Keratinocyte (primary cell): ENCODE results near the gene MRPS11. TPM values are rescaled to one million over a fixed set of nuclear protein-coding genes. Genes with fewer than 3 reads are reported as not detected.

Source experiments
- DNase-seq: peaks from one replicate; pipeline ENCODE4 v3.0.0-alpha.2; 2011; ENCODE audit warnings: low read depth, missing footprints, low spot score
- FAIRE-seq: peaks from 2 replicates; lab custom pipeline; 2011; peaks lifted over from hg19 to GRCh38; lab: Jason Lieb, UNC
- H2AFZ ChIP-seq: 2 replicates; pipeline ENCODE4 v1.6.0; 2012; ENCODE audit warnings: low read length, control low read depth, inconsistent platforms; ENCODE audit not compliant: control insufficient read depth
- H3K27ac ChIP-seq: 2 replicates; pipeline ENCODE4 v1.5.1; 2011; ENCODE audit warnings: low read length; ENCODE audit not compliant: control insufficient read depth, insufficient read depth
- H3K27me3 ChIP-seq: 3 replicates; pipeline ENCODE4 v1.6.0; 2011; ENCODE audit warnings: low read length; ENCODE audit not compliant: control insufficient read depth, insufficient read depth; ENCODE audit errors: extremely low read depth
- H3K36me3 ChIP-seq, 2 experiments: 2 replicates in 1 of 2; 3 replicates in 1 of 2; pipeline ENCODE4 v1.5.1; 2011; ENCODE audit warnings: low read length in 2 of 2, mild to moderate bottlenecking in 1 of 2; ENCODE audit not compliant: control insufficient read depth in 2 of 2, insufficient read depth in 2 of 2; ENCODE audit errors: extremely low read depth in 1 of 2
- H3K4me1 ChIP-seq: 3 replicates; pipeline ENCODE4 v1.5.1; 2011; ENCODE audit warnings: low read length; ENCODE audit not compliant: control insufficient read depth, insufficient read depth; ENCODE audit errors: extremely low read depth
- H3K4me2 ChIP-seq: 3 replicates; pipeline ENCODE4 v1.6.0; 2011; ENCODE audit warnings: low read depth, low read length; ENCODE audit not compliant: control insufficient read depth, insufficient read depth; ENCODE audit errors: extremely low read depth
- H3K4me3 ChIP-seq, 3 experiments: fragments of 200-600 bp in 1 of 3; sonication (generic) in 1 of 3; 2 replicates in 2 of 3; 3 replicates in 1 of 3; pipeline ENCODE4 v1.5.1; 2011 to 2016; ENCODE audit warnings: low read length in 3 of 3, mild to moderate bottlenecking in 3 of 3, control low read depth in 2 of 3, inconsistent platforms in 1 of 3, low read depth in 1 of 3, mixed read lengths in 1 of 3, mixed run types in 1 of 3, moderate library complexity in 1 of 3; ENCODE audit not compliant: control insufficient read depth in 2 of 3, insufficient read depth in 2 of 3; ENCODE audit errors: extremely low read depth in 1 of 3
- H3K79me2 ChIP-seq: 2 replicates; pipeline ENCODE4 v1.6.0; 2012; ENCODE audit warnings: low read length; ENCODE audit not compliant: control insufficient read depth, insufficient read depth
- H3K9ac ChIP-seq: 3 replicates; pipeline ENCODE4 v1.6.0; 2011; ENCODE audit warnings: low read length; ENCODE audit not compliant: control insufficient read depth, insufficient read depth; ENCODE audit errors: extremely low read depth
- H3K9me1 ChIP-seq: 3 replicates; pipeline ENCODE4 v1.6.0; 2011; ENCODE audit warnings: low read length; ENCODE audit not compliant: control insufficient read depth, insufficient read depth; ENCODE audit errors: extremely low read depth
- H3K9me3 ChIP-seq: 2 replicates; pipeline ENCODE4 v1.5.1; 2012; ENCODE audit warnings: low read depth, low read length; ENCODE audit not compliant: control insufficient read depth
- H4K20me1 ChIP-seq: 3 replicates; pipeline ENCODE4 v1.6.0; 2011; ENCODE audit warnings: low read length; ENCODE audit not compliant: control insufficient read depth, insufficient read depth; ENCODE audit errors: extremely low read depth
- CTCF ChIP-seq, 3 experiments: IDR thresholded peaks in 1 of 3; conservative IDR thresholded peaks in 1 of 3; optimal IDR thresholded peaks in 1 of 3; 2 replicates in 2 of 3; 3 replicates in 1 of 3; pipeline versions ENCODE3 to v1.5.1; 2011; ENCODE audit warnings: low read length in 3 of 3, mild to moderate bottlenecking in 3 of 3, moderate library complexity in 2 of 3, control low read depth in 1 of 3, inconsistent platforms in 1 of 3; ENCODE audit not compliant: insufficient read depth in 2 of 3; ENCODE audit errors: extremely low read depth in 1 of 3
- EZH2 ChIP-seq: IDR thresholded peaks from one replicate; pipeline ENCODE4 v1.6.1; 2012; ENCODE audit warnings: inconsistent platforms, mild to moderate bottlenecking, low read length, moderate library complexity
- dilution Hi-C: fragments of 300-500 bp; cut with MboI; formaldehyde crosslinking; loops from one replicate; pipeline ENCODE4 v1.7.0; 2020; ENCODE audit warnings: low sequenced_read_pairs; ENCODE audit not compliant: extremely low pct_ligation_motif_present
- polyA plus RNA-seq, 5 experiments: library from polyadenylated mRNA; depleted of rRNA in 3 of 5; stranded (reverse) in 3 of 5; stranded (forward) in 1 of 5; unstranded in 1 of 5; fragments of >200 nt; gene quantifications; 1 replicate in 1 of 5; 2 replicates in 3 of 5; 3 replicates in 1 of 5; pipeline versions ENCODE4 v1.2.1 to v1.2.3, GENCODE V29; 2011 to 2012; ENCODE audit warnings: missing spikeins in 2 of 5, low read depth in 1 of 5, low replicate concordance in 1 of 5

The MRPS11 gene
- polyA plus RNA-seq, 1 donor (not counting 4 experiments of a cell fraction or from before 2014, with no cell fraction given), result 60.9 TPM

- no peaks in the 10 kb centered on the region for H3K27me3 ChIP-seq
- dilution Hi-C loops, result no loop called here
- peaks cover 40% of the 10 kb centered on the region for H3K79me2 ChIP-seq
- H3K9me3 ChIP-seq, result no peaks in the 10 kb centered on the region
- no peak overlapping the region for H3K4me2 ChIP-seq
- no peak overlapping the region for H3K9ac ChIP-seq
- H3K36me3 ChIP-seq, result peaks cover 6 to 11% of the 10 kb centered on the region in 2 experiments
- no peak overlapping the region for H2AFZ ChIP-seq
- no peak for FAIRE-seq
- no peaks in the 10 kb centered on the region for H3K9me1 ChIP-seq
- no peak for DNase-seq
- no peak overlapping the region for H3K4me3 ChIP-seq
- no peak for TF ChIP-seq CTCF (optimal IDR thresholded peaks at IDR 0.05 in 1 of 3, IDR thresholded peaks at IDR 0.05 in 1 of 3, conservative IDR thresholded peaks at IDR 0.05 in 1 of 3; ENCODE audit: extremely low read depth in 1 of 3, insufficient read depth in 2 of 3, low read length in 3 of 3)
- no peak for TF ChIP-seq EZH2
- peaks cover 16% of the 10 kb centered on the region for H3K4me1 ChIP-seq
- H4K20me1 ChIP-seq, result no peaks in the 10 kb centered on the region
- no peak overlapping the region for H3K27ac ChIP-seq
These were observed 1.8 kb downstream of the MRPS11 start for GRCh38 chr15:88469321-88469720.

GRCh38 chr15:88470625-88471372, 3.3 kb downstream of the MRPS11 start:
- H3K27me3 ChIP-seq, result no peaks in the 10 kb centered on the region
- no peak overlapping the region for H3K4me2 ChIP-seq
- no peaks in the 10 kb centered on the region for H3K9me1 ChIP-seq
- H3K79me2 ChIP-seq, result peaks cover 33% of the 10 kb centered on the region
- FAIRE-seq (no peak), DNase-seq (no peak)
- H2AFZ ChIP-seq, result no peak overlapping the region
- H3K9me3 ChIP-seq, result no peaks in the 10 kb centered on the region
- no peak overlapping the region for H3K27ac ChIP-seq
- H3K4me3 ChIP-seq, result no peak overlapping the region
- peaks cover 13% of the 10 kb centered on the region for H3K4me1 ChIP-seq
- TF ChIP-seq EZH2, result no peak
- TF ChIP-seq CTCF (optimal IDR thresholded peaks at IDR 0.05 in 1 of 3, IDR thresholded peaks at IDR 0.05 in 1 of 3, conservative IDR thresholded peaks at IDR 0.05 in 1 of 3; ENCODE audit: extremely low read depth in 1 of 3, insufficient read depth in 2 of 3, low read length in 3 of 3), result peak in 1 of 3 experiments; percentile 15
- dilution Hi-C loops, result no loop called here
- no peak overlapping the region for H3K9ac ChIP-seq
- no peaks in the 10 kb centered on the region for H4K20me1 ChIP-seq
- peaks cover 3 to 11% of the 10 kb centered on the region in 2 experiments for H3K36me3 ChIP-seq
